Measurements from ENCODE around the gene KRT25.
A peak's percentile ranks its signal among the peaks of the same experiment; 100 is the strongest.

Gene KRT25

GRCh38 chr17:40755231-40755630 lies at the start of gene KRT25:
KRT25 (minus strand) TSS chr17:40755331; CDS start chr17:40755271, 60 bp downstream.
- ATAC-seq (no peak), DNase-seq (no peak)

DNA sequence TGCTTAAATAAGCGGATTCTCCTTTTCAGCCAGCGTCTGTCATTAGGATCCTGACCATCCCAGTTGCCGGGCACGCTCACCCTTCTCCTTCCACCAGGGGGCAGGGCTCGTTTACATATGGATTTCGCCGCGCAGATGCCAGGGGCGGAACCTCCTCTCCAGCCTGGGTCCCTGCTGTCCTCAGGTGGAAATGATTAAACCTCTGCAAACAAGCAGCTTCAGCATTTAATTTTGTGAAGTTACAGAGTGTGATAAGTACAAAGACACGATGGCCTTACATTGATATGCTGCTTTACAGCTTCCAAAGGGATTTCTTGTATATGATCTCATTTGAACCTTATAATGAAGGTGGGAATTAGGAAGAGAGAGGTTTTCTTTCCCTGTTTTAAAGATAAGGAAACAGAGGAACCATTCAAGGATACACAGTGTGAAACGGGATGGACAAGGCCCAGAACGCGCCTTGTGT lies 48.5 kb upstream of the KRT25 start:
- DNase-seq (peak; percentile 84), ATAC-seq (peak; percentile 87)

DNA sequence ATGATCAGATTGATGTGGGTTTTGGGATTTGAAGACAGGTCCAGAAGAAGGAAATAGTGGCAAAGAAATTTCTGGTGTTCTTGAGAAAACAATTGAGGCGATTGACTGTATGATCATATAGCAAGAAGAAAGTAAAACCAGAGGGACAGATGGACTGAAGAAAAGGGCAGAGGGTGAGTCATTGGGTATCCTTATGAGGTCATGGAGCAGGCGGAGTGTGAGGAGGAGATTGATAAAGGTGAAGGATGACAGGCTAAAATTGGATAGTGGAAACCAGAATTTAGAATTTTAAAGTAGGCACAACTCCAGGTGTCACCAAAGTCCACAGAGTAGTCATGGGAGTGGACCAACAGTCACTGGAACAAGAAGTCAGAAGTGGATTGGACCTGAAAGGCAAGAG lies 46.0 kb upstream of the KRT25 start:
- DNase-seq, result no peak
- ATAC-seq, result no peak

GRCh38 chr17:40800381-40800780 lies 45.2 kb upstream of the KRT25 start:
- no peak for DNase-seq
- ATAC-seq, result no peak

- ATAC-seq, result no peak
- no peak for DNase-seq
These were observed 44.7 kb upstream of the KRT25 start, which contains the start of gene KRT28 for GRCh38 chr17:40799859-40800258. KRT28 (minus strand) TSS chr17:40799959; CDS start chr17:40799893, 66 bp downstream.

DNA sequence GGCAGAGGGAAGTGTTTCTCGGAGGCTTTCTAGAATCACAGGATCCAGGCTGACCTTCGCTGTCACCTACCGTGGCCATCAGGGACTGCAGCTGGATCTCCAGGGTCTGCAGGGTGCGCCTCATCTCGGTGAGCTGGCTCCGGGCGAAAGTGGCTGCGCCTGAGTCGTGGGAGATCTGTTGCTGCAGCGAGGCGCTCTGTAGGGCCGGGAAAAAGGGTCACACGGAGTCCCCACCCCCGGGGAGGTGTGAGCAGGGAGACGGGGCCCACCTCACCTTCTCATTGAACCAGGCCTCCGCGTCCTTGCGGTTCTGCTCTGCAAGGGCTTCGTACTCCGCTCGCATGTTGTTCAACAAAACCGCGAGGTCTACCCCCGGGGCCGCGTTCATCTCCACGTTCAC lies 41.7 kb upstream of the KRT25 start:
- ATAC-seq, result no peak
- DNase-seq, result no peak

DNA sequence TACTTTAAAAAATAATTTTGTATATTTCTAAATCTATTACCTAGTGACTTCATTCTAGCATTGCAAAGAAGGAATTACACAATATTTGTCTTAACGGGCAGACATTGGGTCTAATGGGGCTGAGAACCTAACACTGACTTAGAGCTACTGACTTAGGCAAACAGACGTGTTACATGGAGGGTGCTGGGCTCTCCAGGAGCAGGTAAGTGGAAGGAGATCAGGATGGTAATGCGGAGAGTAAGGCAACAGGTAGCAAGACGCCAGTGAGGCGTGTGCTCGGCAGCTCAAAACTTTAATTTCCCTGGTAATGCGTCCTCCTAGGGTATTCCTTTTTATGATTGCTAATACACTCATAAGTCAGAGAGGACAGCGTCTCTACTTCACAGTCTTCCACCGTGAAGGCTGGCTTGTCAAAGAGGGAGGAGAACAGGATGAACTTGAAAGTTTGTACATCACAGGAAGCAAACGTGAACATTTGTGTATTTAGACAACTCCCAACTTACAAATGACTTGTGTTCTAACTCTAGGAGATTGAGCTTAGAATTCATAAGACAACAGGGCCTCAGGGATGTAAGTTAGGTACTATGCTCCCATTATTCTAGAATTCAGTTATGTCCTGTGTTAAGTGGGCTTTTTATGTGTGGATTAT lies 40.0 kb upstream of the KRT25 start:
- DNase-seq, result no peak
- no peak for ATAC-seq

- ATAC-seq (no peak), DNase-seq (no peak)
These were observed 39.3 kb upstream of the KRT25 start for GRCh38 chr17:40794466-40794865.

- DNase-seq (no peak), ATAC-seq (no peak)
These were observed 38.7 kb upstream of the KRT25 start for GRCh38 chr17:40793832-40794231.

DNA sequence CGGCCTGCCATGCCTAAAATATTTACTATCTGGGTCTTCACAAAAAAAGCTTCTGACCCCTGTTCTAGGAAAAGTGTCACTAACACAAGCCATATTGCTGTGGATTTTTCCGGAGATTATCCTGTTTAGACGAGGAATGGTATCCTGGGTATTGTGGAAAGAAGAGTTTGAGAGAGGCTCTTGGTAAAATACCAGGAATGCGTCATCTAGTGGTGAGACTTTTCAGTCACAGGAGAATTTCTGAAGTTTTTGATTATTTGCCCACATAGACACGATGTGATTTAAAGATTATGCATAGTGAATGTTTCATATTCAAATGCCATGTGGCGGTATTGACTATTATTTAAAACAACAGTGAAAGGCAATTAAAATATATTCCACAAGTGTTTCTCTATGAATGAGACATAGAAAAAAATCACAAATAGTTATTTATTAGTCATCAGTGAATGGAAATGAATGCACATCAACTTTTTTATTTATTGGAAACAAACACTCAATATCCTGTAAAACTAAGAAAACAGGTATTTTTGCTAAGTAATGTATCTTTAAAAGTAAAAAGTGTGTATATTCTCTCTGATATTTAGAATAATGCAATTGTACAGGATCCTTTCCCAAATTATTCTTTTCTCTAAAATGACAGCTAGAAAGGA lies 36.8 kb upstream of the KRT25 start:
- DNase-seq (no peak), ATAC-seq (no peak)

- no peak for DNase-seq
These were observed 36.0 kb upstream of the KRT25 start for GRCh38 chr17:40791111-40791510.

DNA sequence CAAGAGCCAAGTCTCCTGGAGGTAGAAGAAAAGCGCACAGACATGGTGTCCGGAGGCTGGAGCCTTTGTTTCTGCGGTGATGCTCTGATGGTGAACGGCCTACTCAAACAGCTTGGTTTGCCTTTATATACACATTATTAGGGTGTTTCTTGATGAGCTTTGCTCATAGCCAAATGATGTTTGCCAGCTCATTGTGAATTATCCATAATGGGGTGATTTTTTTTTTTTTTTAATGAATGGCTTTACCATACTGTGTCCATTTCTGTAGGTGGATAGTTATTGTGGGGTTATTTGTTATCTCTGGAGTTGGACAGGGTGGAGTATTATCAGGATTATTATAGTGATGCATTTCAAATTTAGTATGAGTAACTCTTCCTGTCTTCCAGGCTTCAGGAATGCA lies 27.3 kb upstream of the KRT25 start, which contains the start of gene KRT27:
TSS of gene KRT27 (minus strand) at position 101 of the 400 bp plus-strand sequence. CDS start at position 44, 57 bp downstream.
- no peak for ATAC-seq
- DNase-seq, result no peak

More at GRCh38 chr17:40791111-40791510, 36.0 kb upstream of the KRT25 start:
- ATAC-seq, result no peak

- ATAC-seq, result peak; percentile 36
- DNase-seq, result peak; percentile 37
These were observed 24.2 kb upstream of the KRT25 start for GRCh38 chr17:40779181-40779909.

DNA sequence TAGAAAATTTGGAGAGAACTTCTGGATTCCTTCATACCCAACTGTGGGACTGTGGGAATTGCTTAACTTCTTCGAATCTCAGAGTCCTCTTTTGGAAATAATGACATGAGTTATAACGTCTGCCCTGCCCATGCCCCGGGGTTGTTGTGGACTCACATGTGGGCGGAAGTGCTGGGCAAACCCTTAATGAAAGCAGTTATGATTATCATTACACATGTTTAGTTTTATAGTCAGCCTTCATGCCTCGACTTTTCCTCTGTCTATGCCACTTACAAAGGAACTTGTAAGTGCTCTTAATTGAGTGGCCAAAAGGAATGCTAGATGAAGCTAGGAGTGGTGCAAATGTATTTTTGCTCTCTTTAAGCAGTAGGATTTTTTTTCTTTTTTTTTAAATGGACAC lies 23.3 kb upstream of the KRT25 start:
- ATAC-seq (no peak), DNase-seq (no peak)

GRCh38 chr17:40777971-40778370 lies 22.8 kb upstream of the KRT25 start:
- ATAC-seq (no peak), DNase-seq (no peak)

GRCh38 chr17:40777459-40777858 lies 22.3 kb upstream of the KRT25 start:
- ATAC-seq (no peak), DNase-seq (no peak)

GRCh38 chr17:40775945-40776344 lies 20.8 kb upstream of the KRT25 start:
- no peak for DNase-seq
- no peak for ATAC-seq

- no peak for ATAC-seq
- DNase-seq, result no peak
These were observed 17.0 kb upstream of the KRT25 start, which contains the start of gene KRT26 for GRCh38 chr17:40772101-40772500. KRT26 (minus strand) TSS chr17:40772201; CDS start chr17:40772113, 88 bp downstream.

- ATAC-seq (no peak), DNase-seq (no peak)
These were observed 10.5 kb upstream of the KRT25 start for GRCh38 chr17:40765657-40766056.

GRCh38 chr17:40763752-40764151 lies 8.6 kb upstream of the KRT25 start:
- DNase-seq (no peak), ATAC-seq (no peak)

- DNase-seq (no peak), ATAC-seq (no peak)
These were observed 5.2 kb upstream of the KRT25 start for GRCh38 chr17:40760105-40761016.

DNA sequence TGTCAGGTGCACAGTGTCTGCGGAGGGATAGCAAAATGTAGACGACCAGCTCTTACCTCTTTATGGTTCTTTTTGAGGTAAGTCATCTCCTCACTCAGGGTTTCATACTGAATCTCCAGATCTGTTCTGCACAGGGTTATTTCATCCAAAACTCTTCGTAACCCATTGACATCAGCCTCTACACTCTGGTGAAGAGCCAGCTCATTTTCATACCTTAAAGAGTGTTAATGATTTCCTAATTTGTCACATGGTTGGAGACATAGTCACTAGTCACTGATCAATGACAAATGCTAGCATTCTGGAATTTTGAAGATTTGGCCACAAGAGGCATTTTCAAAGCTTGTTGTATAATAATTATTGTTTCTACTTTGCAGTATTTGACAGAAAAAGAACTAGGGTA lies 1.3 kb downstream of the KRT25 start:
- no peak for DNase-seq
- ATAC-seq, result no peak

Data from stimulated activated naive CD8-positive, alpha-beta T cell treated with anti-CD3 and anti-CD28 coated beads, Interleukin-15, Interleukin-2, amounts not matched to agents 100 U/mL and 50 U/mL, for 24 hours (primary cell).